NAMALWA (cell line): Measurements from ENCODE around the gene SBK1.

ENCODE experiments used
- DNase-seq: peaks from one replicate; pipeline ENCODE4 v3.0.0-alpha.2; 2015; ENCODE audit warnings: low spot score

The SBK1 gene

DNA sequence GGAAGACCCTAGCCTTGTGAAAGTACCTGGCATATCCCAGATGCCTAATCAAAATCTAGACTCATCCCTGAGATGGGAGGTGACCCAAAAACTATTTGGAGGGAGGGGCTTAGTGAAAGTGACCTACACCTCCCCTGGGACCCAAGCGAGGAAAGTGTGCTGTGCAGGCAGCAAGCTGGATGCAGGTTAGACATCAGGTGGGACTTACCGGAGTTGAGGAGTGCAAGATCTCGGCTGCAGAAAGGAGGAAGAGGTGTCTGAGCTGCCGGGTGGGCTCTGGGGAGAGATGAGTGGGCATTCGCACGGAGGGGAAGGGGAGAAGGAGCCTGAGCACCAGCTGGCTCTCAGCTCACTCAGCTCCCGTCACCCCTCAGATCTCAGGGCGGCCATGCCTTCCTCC lies 10.3 kb upstream of the SBK1 start:
- DNase-seq, result no peak

- DNase-seq, result no peak
Observed at GRCh38 chr16:28283173-28283572, 9.2 kb upstream of the SBK1 start.

GRCh38 chr16:28283798-28284577 lies 8.3 kb upstream of the SBK1 start:
- no peak for DNase-seq

GRCh38 chr16:28285649-28286048 lies 6.7 kb upstream of the SBK1 start:
- no peak for DNase-seq

DNA sequence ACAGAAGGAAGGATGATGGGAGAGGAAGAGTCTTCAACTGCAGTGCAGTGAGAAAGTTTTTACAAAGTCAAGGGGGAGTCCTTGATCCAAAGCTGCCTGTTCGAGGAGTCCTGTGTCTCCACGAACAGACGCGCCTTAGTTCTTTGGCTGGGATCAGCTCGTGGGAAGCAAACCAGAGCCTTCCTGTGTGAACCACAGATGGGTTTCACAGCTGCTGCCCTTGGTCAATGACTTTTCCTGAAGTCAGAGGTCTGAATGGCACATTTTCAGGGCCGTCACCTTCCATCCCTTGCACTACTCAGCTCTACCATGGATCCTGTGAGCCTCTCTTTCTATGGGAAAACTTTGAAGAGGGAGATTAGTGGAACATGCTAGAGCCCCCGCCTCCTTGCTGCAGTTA lies 4.2 kb upstream of the SBK1 start:
- no peak for DNase-seq

- DNase-seq, result no peak
Observed at GRCh38 chr16:28289048-28289447, 3.3 kb upstream of the SBK1 start.

- no peak for DNase-seq
Observed at GRCh38 chr16:28289939-28290858, 2.1 kb upstream of the SBK1 start.

GRCh38 chr16:28290859-28291254 lies 1.5 kb upstream of the SBK1 start:
- DNase-seq, result no peak

DNA sequence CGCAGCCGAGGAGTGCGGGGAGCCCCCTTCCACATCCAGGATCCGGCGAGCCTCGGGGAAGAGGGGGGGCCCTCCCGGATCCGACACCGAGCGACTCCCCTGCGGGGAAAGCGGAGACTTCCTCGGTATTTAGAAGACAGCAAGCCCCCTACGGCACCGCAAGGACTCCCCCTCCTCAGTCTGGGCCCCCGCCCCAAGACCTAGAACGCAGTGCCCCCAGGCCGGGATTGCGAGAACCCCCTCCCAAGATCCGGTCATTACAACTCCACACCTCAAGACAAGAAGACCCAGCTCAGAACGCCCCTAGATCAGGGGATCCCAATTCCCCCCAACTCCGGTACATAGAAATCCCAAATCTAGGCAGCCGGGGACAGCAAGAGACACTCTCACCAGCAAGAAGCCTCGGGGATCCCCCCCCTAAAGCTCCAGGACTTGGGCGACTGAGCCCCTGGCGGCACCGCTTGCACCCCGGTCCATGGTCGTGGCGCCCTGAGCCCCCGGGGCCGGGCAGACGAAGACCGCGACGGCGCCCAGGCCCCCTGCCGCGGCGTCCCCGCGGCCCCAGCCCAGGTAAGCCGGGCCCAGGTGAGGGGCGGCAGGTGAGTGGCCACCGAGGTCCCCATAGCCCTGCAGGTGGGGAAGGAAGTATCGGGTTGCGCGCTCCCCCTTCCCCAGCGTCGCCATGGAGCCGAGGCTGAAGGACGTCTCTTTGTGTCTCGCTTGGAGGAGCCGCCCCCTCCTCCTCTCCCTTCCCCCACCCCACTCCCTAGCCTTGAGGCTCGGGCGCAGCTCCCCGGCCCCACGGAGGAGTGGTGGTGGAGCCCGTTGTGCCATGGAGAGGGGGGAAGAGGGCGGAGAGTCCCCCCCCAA lies 641 bp downstream of the SBK1 start:
- no peak for DNase-seq

GRCh38 chr16:28293601-28293960 lies 1.3 kb downstream of the SBK1 start:
- no peak for DNase-seq

- DNase-seq, result no peak
Observed at GRCh38 chr16:28294201-28294600, 1.9 kb downstream of the SBK1 start.

DNA sequence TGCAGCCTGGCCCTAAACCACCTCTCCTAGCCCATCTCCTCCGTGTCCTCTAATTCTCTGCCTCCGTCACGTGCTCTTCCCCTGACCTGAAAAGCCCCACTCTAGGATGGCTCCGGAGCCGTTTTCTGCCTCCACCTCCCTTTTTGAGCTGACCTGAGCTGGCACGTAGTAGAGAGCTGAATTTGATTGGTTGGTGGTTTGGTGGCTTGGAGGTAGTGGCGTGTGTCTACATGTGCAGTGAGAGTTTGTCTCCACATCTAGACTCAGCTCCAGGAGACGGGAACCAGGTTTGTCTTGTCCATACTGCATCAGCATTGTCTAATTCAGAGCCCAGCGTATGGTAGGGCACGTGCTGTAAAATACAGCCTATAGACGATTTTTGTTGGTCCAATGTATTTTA lies 3.0 kb downstream of the SBK1 start:
- DNase-seq, result no peak

DNA sequence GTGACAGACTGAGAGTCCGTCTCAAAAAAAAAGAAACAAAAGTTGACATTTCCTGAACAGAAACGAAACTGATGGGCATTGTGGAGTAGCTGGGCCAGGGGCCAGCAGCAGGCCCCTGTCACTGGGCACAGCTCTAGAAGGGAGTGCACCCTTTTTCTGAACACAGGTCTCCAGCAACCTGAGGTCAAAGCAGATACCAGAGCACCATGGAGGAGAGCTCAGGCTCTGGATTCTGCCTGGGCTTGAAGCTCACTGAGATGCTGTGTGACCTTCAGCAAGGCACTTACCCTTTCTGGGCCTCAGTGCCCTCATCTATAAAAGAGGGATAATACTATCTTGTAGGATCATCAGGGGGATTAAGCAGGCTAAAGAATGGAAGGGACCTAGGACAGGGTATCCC lies 5.0 kb downstream of the SBK1 start:
- no peak for DNase-seq

- DNase-seq, result no peak
Observed at GRCh38 chr16:28297784-28298510, 5.6 kb downstream of the SBK1 start.

- DNase-seq, result no peak
Observed at GRCh38 chr16:28298511-28298878, 6.2 kb downstream of the SBK1 start.

DNA sequence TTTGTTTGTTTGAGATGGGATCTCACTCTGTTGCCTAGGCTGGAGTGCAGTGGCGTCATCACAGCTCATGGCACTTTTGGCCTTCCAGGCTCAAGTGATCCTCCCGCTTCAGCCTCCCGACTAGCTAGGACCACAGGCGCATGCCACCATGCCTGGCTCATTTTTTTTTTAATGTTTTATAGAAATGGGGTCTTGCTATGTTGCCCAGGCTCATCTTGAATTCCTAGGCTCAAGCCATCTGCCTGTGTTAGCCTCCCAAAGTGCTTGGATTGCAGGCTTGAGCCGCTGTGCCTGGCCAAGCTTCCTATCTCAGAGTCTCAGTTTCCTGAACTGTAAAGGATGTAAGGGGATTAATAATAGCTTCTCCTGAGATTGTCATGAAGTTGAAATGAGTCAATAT lies 8.0 kb downstream of the SBK1 start:
- no peak for DNase-seq

DNA sequence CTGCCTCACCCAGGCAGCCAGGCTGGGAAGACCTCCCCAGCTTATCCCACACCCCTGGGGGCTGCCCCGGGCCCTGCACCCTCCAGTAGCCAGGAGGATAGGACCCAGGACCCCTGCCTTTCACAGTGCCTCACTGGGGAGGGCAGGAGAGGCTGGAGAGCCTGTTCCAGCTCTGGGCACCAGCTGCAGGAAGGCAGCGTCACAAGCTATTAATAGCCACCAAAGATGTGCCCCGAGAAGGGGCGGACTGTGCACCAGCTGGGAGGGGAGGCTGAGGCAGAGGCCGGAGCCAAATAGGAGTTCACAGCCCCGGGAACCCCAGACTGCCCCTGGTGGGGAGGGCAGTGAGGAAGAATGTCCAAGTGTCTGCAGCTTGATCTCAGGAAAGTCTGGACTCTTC lies 8.8 kb downstream of the SBK1 start:
- no peak for DNase-seq

DNA sequence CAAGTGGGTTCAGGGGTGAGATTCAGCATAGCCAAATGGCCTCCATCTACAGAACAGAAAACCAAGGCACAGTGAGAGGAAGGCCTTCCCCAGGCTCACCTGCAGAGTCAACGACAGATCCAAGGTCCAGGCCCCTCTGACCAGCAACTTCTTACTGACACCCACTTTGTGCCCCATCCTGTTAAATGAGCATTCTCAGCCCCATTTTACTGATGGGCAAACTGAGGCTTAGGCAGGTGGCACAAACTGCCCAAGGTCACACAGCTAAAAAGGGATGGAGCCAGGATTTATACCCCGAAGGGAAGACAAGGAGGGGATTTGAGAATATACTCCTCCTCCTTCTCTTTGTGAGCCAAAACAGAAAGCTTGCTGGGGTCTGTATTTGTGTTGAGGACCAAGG lies 9.3 kb downstream of the SBK1 start:
- no peak for DNase-seq

- DNase-seq, result no peak
Observed at GRCh38 chr16:28303132-28303531, 10.8 kb downstream of the SBK1 start.

- no peak for DNase-seq
Observed at GRCh38 chr16:28304214-28304613, 11.9 kb downstream of the SBK1 start.

DNA sequence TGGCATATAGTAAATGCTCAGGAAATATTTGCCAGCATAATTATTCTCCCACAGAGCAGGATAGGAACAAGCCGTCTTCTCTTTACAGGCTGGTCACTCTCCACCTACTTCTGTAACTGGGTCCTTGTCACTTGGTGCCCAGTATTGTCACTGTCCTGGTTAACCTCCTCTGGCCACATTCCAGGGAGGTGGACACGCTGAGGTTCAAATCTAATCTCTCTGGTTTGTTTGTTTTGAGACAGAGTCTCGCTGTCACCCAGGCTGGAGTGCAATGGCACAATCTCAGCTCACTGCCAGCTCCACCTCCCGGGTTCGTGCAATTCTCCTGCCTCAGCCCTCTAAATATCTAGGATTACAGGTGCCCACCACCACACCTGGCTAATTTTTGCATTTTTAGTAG lies 15.6 kb downstream of the SBK1 start:
- DNase-seq, result no peak
